Activated CD4-positive, alpha-beta memory T cell treated with anti-CD3 and anti-CD28 coated beads, Interleukin-2, amount 10 ng/mL, durations not matched to agents 7 days and 5 days (primary cell): Measurements from ENCODE around the gene TMEM89. TPM values are rescaled to one million over a fixed set of nuclear protein-coding genes. Genes with fewer than 3 reads are reported as not detected.

ENCODE experiments used
- CTCF ChIA-PET: fragments of 350-600 bp; sonication (Branson Sonifier 250); formaldehyde crosslinking; loops from one replicate; lab custom pipeline; 2021; ENCODE audit warnings: antibody characterized with exemption, inconsistent platforms; lab: Charles Lee
- POLR2A ChIA-PET: fragments of 350-600 bp; sonication (Branson Sonifier 250); formaldehyde crosslinking; loops from one replicate; lab custom pipeline; 2021; ENCODE audit warnings: antibody characterized with exemption; lab: Charles Lee
- DNase-seq: peaks from one replicate; pipeline ENCODE4 v3.0.0-alpha.2; 2020
- H3K27ac Mint-ChIP-seq: one replicate; pipeline ENCODE4 v1.8.0; 2021; ENCODE audit warnings: mild to moderate bottlenecking, mixed read lengths
- H3K27me3 Mint-ChIP-seq: one replicate; pipeline ENCODE4 v1.8.0; 2021; ENCODE audit warnings: mixed read lengths
- H3K36me3 Mint-ChIP-seq: one replicate; pipeline ENCODE4 v1.8.0; 2021; ENCODE audit warnings: low read depth, mixed read lengths
- H3K4me1 Mint-ChIP-seq: one replicate; pipeline ENCODE4 v1.8.0; 2021; ENCODE audit warnings: mixed read lengths
- H3K4me3 Mint-ChIP-seq: one replicate; pipeline ENCODE4 v1.8.0; 2021; ENCODE audit warnings: mild to moderate bottlenecking, mixed read lengths
- H3K9me3 Mint-ChIP-seq: one replicate; pipeline ENCODE4 v1.8.0; 2021; ENCODE audit warnings: mixed read lengths
- total RNA-seq, 2 experiments: library from RNA; stranded (reverse); gene quantifications; one replicate each; pipeline ENCODE4 v1.2.3, GENCODE V29; 2021

TMEM89 gene
- total RNA-seq, 2 experiments from 2014 or later, result not detected

DNA sequence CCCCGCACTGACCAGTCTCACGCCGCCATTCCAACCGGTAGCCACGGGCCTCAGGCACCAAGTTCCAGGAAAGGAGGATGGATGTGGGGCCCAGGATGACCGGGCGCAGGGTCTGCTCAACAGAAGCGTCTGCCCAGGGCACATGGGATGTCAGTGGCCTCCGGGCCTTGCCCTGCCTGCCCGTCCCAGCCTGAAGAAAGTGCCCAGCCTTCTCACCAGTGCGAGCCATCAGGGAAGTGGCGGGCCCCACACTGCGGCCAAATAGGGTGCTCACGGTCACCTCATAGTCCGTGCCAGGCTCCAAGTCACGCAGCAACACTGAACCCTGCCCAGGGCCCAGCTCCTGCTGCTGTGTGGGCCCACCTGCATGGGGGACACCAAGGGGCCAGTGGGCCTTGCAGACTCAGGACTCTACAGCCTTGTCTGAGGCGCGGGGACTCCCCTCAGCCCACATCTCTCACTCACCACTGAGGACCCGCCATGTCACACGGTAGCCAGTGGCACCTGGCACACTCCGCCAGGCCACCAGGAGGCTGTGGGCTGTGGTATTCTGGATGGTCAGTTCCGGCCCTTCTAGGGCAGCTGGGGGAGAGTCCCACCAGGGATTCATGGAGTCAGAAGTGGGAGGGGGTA lies 29.6 kb downstream of the TMEM89 start:
- Mint-ChIP-seq H3K4me1 (peaks cover 7% of the 10 kb centered on the region), H3K36me3 (no peaks in the 10 kb centered on the region), H3K9me3 (no peaks in the 10 kb centered on the region), H3K27me3 (peaks cover 36% of the 10 kb centered on the region), H3K4me3 (no peak overlapping the region), H3K27ac (no peak overlapping the region)
- DNase-seq, result no peak
- ChIA-PET POLR2A (no interaction called here), CTCF (interaction anchor here (0.5 kb wide), 1 partner anchor 191 kb away, joined by 4 read pairs; no protein-coding TSS in a partner anchor)

DNA sequence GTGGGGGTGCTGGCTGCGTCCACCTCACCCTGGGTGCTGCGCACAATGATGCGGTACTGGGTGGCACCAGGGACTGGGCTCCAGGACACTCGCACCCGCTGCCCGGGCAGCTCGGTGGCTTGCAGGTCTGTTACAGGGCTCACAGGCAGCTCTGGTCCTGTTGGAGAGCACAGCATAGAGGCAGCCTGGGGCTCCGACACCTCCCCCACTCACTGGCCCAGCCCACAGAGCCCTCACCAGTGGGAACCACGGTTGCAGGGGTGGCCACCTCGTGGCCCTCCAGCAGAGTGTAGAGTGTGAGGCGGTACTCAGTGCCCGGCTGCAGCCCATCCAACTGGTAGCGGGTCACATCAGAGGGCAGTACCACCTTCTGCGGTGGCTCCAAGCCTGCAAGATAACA lies 30.1 kb downstream of the TMEM89 start:
- Mint-ChIP-seq H3K27me3 (peaks cover 36% of the 10 kb centered on the region), H3K27ac (no peak overlapping the region), H3K4me3 (no peak overlapping the region), H3K4me1 (peaks cover 7% of the 10 kb centered on the region), H3K36me3 (no peaks in the 10 kb centered on the region), H3K9me3 (no peaks in the 10 kb centered on the region)
- DNase-seq, result no peak
- CTCF ChIA-PET, result no interaction called here
- POLR2A ChIA-PET, result no interaction called here

DNA sequence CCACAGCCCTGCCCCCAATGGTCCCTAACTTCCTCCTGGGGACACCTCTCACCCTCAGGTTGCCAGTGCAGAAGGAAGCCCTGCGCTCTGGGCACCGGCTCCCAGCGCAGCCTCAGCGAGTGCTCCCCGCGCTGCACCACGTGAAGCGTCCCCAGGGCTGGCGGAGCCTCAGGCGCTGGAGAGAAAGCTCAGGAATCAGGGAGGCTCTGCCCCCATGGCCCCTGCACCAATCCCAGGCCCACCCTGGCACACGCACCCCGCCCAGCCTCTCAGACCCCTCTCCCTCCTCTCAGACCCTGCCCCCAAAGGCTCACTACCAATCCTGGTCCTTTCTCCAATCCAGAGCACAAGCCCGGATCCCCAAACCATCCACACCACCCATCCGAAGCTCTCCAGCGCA lies 33.3 kb downstream of the TMEM89 start:
- peaks cover 21% of the 10 kb centered on the region for H3K27me3 Mint-ChIP-seq
- POLR2A ChIA-PET, result no interaction called here
- H3K27ac Mint-ChIP-seq, result no peak overlapping the region
- no peak overlapping the region for H3K4me3 Mint-ChIP-seq
- no peaks in the 10 kb centered on the region for H3K36me3 Mint-ChIP-seq
- no peaks in the 10 kb centered on the region for H3K4me1 Mint-ChIP-seq
- H3K9me3 Mint-ChIP-seq, result no peaks in the 10 kb centered on the region
- CTCF ChIA-PET, result no interaction called here
- no peak for DNase-seq

DNA sequence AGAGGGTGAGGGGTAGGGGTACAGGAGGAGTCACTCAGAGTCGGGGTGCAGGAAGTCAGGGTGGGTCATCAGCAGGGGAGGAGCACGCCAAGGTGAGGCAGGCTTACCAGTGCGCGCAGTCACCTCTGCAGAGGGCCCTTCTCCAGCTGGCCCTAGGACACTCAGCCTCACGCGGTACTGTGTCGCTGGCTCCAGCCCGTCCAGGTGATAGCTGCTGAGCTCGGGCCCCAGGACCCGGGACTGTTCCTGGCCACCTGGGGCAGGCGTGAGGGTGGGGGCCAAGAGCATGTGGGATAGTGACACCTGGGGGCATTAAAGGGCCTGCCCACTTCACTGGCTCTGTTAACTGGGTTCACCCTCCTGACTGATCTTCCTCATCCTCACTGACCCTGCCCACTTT lies 33.9 kb downstream of the TMEM89 start:
- no peak overlapping the region for H3K27ac Mint-ChIP-seq
- POLR2A ChIA-PET, result no interaction called here
- no peaks in the 10 kb centered on the region for H3K4me1 Mint-ChIP-seq
- H3K36me3 Mint-ChIP-seq, result no peaks in the 10 kb centered on the region
- CTCF ChIA-PET, result no interaction called here
- no peaks in the 10 kb centered on the region for H3K9me3 Mint-ChIP-seq
- H3K4me3 Mint-ChIP-seq, result no peak overlapping the region
- no peak for DNase-seq
- peaks cover 18% of the 10 kb centered on the region for H3K27me3 Mint-ChIP-seq

DNA sequence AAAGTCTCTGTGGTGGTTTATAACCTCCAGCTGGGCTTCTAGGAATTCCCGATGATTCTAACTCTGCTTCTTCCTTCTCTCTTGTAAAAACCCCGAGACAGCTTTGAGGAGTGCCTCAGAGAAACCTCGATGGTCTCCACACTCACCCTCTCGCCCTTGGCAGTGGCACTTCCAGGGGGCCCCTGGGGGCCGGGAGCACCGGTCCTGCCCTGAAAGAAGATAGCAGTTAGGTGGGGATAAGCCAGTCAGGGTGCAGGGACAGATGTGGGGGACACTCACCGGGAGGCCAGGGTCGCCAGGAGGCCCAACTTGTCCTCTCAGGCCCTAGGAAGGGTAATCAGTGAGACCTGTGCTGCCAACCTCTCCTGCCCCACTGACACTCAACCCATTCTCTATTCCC lies 36.2 kb downstream of the TMEM89 start:
- Mint-ChIP-seq H3K27ac (no peak overlapping the region), H3K9me3 (no peaks in the 10 kb centered on the region), H3K4me1 (no peaks in the 10 kb centered on the region), H3K36me3 (no peaks in the 10 kb centered on the region), H3K4me3 (no peak overlapping the region), H3K27me3 (peaks cover 12% of the 10 kb centered on the region)
- POLR2A ChIA-PET, result no interaction called here
- no peak for DNase-seq
- CTCF ChIA-PET, result no interaction called here

DNA sequence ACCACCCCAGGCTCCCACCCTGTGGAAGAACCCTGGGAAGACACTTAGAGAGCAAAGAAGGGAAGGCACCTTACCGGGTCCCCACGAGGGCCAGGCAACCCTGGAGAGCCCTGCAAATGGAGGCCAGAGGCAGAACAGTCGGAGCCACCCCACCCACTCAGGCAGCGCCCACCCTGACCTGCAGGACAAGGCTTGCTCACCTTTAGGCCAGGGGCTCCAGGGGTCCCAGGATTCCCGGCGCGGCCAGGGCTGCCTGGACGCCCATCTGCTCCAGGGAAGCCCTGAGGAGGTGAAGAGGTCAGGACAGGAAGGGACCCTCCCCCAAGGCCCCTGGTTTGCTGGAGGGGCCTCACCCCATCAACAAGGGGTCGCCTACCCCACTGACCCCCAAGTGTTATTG lies 36.7 kb downstream of the TMEM89 start:
- Mint-ChIP-seq H3K27me3 (peaks cover 11% of the 10 kb centered on the region), H3K4me1 (no peaks in the 10 kb centered on the region), H3K36me3 (no peaks in the 10 kb centered on the region), H3K9me3 (no peaks in the 10 kb centered on the region), H3K27ac (no peak overlapping the region), H3K4me3 (no peak overlapping the region)
- ChIA-PET CTCF (no interaction called here), POLR2A (no interaction called here)
- DNase-seq, result no peak

DNA sequence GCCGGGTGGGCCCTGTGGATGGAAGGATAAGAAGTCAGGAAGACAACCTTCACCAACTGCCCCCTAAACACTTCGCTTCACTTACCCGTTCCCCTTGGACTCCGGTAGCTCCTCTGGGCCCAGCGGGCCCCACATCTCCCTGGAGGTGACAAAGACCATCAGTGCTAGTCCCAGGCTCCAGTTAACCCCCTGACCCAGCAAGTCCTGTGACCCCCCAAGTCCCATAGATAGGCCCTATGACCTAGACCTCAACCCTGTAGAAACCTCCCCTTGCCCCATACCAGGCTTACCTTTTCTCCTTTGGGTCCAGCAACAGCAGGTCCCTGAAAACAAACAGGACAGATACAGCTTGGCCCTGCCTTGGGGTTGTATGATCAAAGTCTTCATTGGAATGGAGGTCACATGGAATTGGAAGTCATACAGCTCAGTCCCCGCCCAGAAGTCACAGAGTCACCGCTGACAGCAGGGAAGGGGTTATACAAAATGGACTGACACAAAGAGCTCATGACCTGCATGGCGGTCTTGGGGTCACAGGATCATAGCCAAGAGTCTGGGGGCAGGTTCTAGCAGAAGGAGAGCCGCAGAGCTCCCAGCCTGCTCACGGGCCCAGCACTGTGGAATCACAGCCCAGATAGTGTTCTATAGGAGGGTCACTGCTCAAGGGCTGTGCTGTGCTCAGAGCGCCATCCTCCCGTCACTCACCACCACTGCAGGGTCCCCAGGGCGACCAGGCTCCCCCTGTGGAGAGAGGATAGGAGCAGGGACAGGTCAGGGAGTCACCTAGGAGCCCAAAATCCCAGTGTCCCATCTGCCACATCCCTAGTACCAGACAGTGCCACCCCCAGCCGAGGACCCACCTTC lies 39.7 kb downstream of the TMEM89 start:
- Mint-ChIP-seq H3K4me1 (no peaks in the 10 kb centered on the region), H3K36me3 (no peaks in the 10 kb centered on the region), H3K27ac (no peak overlapping the region), H3K9me3 (no peaks in the 10 kb centered on the region), H3K4me3 (no peak overlapping the region), H3K27me3 (no peaks in the 10 kb centered on the region)
- no peak for DNase-seq
- ChIA-PET CTCF (no interaction called here), POLR2A (no interaction called here)

DNA sequence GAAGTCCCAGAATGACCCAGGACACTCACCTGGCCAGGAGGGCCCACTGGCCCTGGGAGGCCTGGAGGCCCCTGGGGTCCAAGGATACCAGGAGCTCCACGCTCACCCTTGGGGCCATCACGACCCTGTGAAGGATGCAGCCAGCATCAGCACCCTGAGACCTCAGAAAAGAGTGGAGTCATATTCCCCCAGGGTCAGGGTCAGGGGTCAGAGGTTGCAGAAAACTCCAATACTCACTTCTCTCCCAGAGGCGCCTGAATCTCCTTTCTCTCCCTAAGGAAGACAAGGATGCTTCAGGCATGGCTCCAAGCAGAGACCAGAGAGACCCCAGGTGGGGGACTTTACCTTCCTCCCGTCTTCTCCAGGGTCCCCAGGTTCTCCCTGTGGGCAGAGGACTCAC lies 44.9 kb downstream of the TMEM89 start:
- Mint-ChIP-seq H3K4me1 (no peaks in the 10 kb centered on the region), H3K4me3 (no peak overlapping the region), H3K9me3 (no peaks in the 10 kb centered on the region), H3K27ac (no peak overlapping the region), H3K36me3 (no peaks in the 10 kb centered on the region), H3K27me3 (no peaks in the 10 kb centered on the region)
- ChIA-PET POLR2A (no interaction called here), CTCF (no interaction called here)
- DNase-seq, result no peak

DNA sequence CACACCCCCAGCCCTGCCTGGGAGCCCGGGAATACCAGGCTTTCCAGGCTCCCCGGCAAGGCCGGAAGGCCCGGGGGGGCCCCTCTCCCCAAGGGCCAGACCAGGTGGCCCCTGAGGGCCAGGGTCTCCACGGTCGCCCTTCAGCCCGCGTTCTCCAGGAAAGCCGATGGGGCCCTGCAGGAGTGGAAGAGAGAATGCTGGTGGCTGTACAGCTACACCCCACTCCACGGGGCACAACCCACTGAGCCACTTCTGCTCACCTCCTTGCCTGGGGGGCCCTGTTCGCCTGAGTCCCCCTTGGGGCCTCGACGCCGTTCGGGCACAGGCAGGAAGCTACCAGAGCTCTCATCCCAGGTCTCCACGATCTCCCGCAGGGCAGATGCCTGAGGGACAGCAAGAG lies 46.2 kb downstream of the TMEM89 start:
- H3K27ac Mint-ChIP-seq, result no peak overlapping the region
- no peak for DNase-seq
- POLR2A ChIA-PET, result no interaction called here
- H3K4me1 Mint-ChIP-seq, result no peaks in the 10 kb centered on the region
- H3K4me3 Mint-ChIP-seq, result no peak overlapping the region
- H3K36me3 Mint-ChIP-seq, result no peaks in the 10 kb centered on the region
- H3K9me3 Mint-ChIP-seq, result no peaks in the 10 kb centered on the region
- H3K27me3 Mint-ChIP-seq, result no peaks in the 10 kb centered on the region
- CTCF ChIA-PET, result interaction anchor here (0.6 kb wide), 1 partner anchor 350 kb away, joined by 3 read pairs; no protein-coding TSS in a partner anchor

DNA sequence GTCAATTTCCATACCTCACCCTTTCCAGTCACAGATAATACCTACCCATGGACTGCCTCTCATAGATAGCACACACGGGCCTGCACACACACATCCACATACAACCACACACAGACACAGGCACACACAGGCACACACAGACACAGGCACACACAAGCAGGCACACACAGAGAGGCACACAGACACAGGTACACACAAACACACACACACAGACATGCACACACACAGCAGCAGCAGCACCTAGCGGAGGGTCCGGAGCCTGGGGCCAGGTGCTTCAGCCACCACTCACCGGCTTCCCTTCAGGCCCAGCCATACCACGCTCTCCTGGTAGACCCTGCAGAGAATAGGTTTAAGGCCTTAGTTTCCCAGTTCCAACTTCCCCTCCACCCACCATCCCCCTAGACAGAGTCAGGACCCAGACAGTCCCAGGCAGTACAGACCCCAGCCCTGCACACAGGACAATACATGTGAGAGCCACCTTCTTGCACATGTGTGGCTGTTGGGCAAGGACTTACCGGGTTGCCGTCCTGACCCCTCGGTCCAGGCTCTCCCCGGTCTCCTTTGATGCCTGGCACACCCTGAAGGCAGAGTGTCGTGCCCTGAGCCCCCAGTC lies 47.5 kb downstream of the TMEM89 start:
- Mint-ChIP-seq H3K36me3 (no peaks in the 10 kb centered on the region), H3K27ac (no peak overlapping the region), H3K4me3 (no peak overlapping the region), H3K27me3 (no peaks in the 10 kb centered on the region), H3K9me3 (no peaks in the 10 kb centered on the region), H3K4me1 (no peaks in the 10 kb centered on the region)
- CTCF ChIA-PET, result no interaction called here
- no peak for DNase-seq
- POLR2A ChIA-PET, result no interaction called here

DNA sequence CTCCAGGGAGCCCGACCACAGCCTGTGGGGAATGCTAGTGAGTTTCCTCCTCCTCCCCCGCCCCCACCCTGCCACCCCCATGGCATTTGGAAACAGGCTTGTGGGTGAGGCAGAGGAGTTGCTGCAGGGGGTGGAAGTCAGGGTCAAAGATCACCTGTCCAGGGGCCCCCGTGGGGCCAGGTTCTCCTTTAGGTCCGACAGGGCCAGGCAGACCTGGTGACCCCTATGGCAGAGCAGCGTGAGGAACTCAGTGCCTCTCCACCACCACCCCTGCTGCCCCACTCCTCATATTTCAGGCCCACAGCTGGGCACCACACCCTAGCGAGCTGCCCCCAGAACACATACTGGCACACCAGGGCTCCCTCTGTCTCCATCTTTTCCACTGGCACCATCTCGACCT lies 49.1 kb downstream of the TMEM89 start:
- no peak overlapping the region for H3K4me3 Mint-ChIP-seq
- H3K9me3 Mint-ChIP-seq, result no peaks in the 10 kb centered on the region
- no peak for DNase-seq
- POLR2A ChIA-PET, result no interaction called here
- no peaks in the 10 kb centered on the region for H3K36me3 Mint-ChIP-seq
- H3K27ac Mint-ChIP-seq, result no peak overlapping the region
- H3K4me1 Mint-ChIP-seq, result no peaks in the 10 kb centered on the region
- CTCF ChIA-PET, result interaction anchor here (0.9 kb wide), 1 partner anchor 16 kb away, joined by 3 read pairs; the partner anchor contains the start of gene PFKFB4
- no peaks in the 10 kb centered on the region for H3K27me3 Mint-ChIP-seq

DNA sequence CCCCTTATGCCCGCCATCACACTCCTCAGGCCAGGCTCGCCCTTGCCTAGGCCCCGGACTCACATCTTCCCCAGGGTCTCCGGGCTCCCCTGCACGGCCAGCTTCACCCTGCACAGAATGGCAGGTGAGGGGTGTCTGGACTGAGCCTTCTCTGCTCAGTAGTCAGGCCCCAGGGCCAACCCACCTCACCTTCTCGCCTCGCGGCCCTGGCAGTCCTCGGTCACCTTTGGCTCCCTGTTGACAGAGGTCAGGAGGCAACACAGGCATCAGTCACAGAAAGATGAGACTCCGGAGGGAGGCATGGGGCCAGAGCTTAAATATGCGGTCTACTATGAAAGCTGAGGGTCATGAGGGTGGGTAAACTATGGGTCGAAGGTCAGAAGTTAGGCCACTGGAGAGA lies 49.6 kb downstream of the TMEM89 start:
- Mint-ChIP-seq H3K4me3 (no peak overlapping the region), H3K36me3 (no peaks in the 10 kb centered on the region), H3K27ac (no peak overlapping the region), H3K4me1 (no peaks in the 10 kb centered on the region), H3K9me3 (no peaks in the 10 kb centered on the region), H3K27me3 (no peaks in the 10 kb centered on the region)
- DNase-seq, result no peak
- CTCF ChIA-PET, result no interaction called here
- POLR2A ChIA-PET, result no interaction called here
